DND-41 (cell line): ENCODE data around the gene GNGT1.
"Not testable (repeated sequence)": the region's sequence is repeated elsewhere in the genome, so short reads cannot be mapped to it uniquely, and the experiment has no call there.

Experiments used
- ATAC-seq: fragments of 200-7000 bp; cut with Tn5 transposase; 3 replicates; pipeline ENCODE4 v1.9.1; 2021; ENCODE audit warnings: low read depth; ENCODE audit not compliant: insufficient read depth
- DNase-seq: peaks from one replicate; pipeline ENCODE4 v3.0.0-alpha.2; 2020
- H2AFZ ChIP-seq: 2 replicates; pipeline ENCODE4 v1.6.0; 2012; ENCODE audit warnings: low read depth, low read length
- H3K27ac ChIP-seq: 2 replicates; pipeline ENCODE4 v1.5.1; 2012; ENCODE audit warnings: low read length, inconsistent platforms
- H3K27me3 ChIP-seq: fragments of 200-600 bp; sonication (generic); 2 replicates; pipeline ENCODE4 v1.6.0; 2012; ENCODE audit warnings: low read length, mild to moderate bottlenecking, inconsistent platforms; ENCODE audit not compliant: insufficient read depth, poor library complexity
- H3K36me3 ChIP-seq: 2 replicates; pipeline ENCODE4 v1.5.1; 2012; ENCODE audit warnings: low read length, inconsistent platforms; ENCODE audit not compliant: insufficient read depth
- H3K4me1 ChIP-seq: 2 replicates; pipeline ENCODE4 v1.5.1; 2012; ENCODE audit warnings: mild to moderate bottlenecking, low read length; ENCODE audit not compliant: insufficient read depth
- H3K4me2 ChIP-seq: 2 replicates; pipeline ENCODE4 v1.6.0; 2012; ENCODE audit warnings: mild to moderate bottlenecking, moderate library complexity, low read length, inconsistent platforms; ENCODE audit not compliant: insufficient read depth
- H3K4me3 ChIP-seq, 2 experiments: fragments of 200-600 bp in 1 of 2; shearing (Covaris generic) in 1 of 2; 2 replicates each; pipeline ENCODE4 v1.5.1; 2012 to 2016; ENCODE audit warnings: inconsistent platforms in 2 of 2, low read length in 2 of 2, mild to moderate bottlenecking in 2 of 2, low read depth in 1 of 2, moderate library complexity in 1 of 2
- H3K79me2 ChIP-seq: 2 replicates; pipeline ENCODE4 v1.6.0; 2012; ENCODE audit warnings: low read length, inconsistent platforms; ENCODE audit not compliant: insufficient read depth
- H3K9ac ChIP-seq: 2 replicates; pipeline ENCODE4 v1.6.0; 2012; ENCODE audit warnings: low read depth, mild to moderate bottlenecking, inconsistent platforms, low read length, moderate library complexity
- H3K9me3 ChIP-seq: 2 replicates; pipeline ENCODE4 v1.5.1; 2012; ENCODE audit warnings: low read length, moderate library complexity, mild to moderate bottlenecking, inconsistent platforms; ENCODE audit not compliant: insufficient read depth, severe bottlenecking
- H4K20me1 ChIP-seq: 2 replicates; pipeline ENCODE4 v1.6.0; 2012; ENCODE audit warnings: low read length; ENCODE audit not compliant: insufficient read depth
- CTCF ChIP-seq: IDR thresholded peaks from 2 replicates; pipeline ENCODE4 v1.5.1; 2012; ENCODE audit warnings: borderline replicate concordance, low read length, moderate library complexity, mild to moderate bottlenecking; ENCODE audit not compliant: poor library complexity, severe bottlenecking; ENCODE audit errors: extremely low read depth
- EZH2 ChIP-seq: IDR thresholded peaks from 3 replicates; pipeline ENCODE4 v1.6.1; 2012; ENCODE audit warnings: borderline replicate concordance, low read depth, mild to moderate bottlenecking, moderate library complexity, low read length, inconsistent platforms; ENCODE audit not compliant: severe bottlenecking

Gene GNGT1

GRCh38 chr7:93914581-93915066 is 8.3 kb downstream of the GNGT1 start:
- H3K27me3 ChIP-seq = no peaks in the 10 kb centered on the region

GRCh38 chr7:93915206-93915842 is 9.0 kb downstream of the GNGT1 start:
- not testable (repeated sequence) for H3K9me3 ChIP-seq, DNase-seq, H3K9ac ChIP-seq, H3K27me3 ChIP-seq, H4K20me1 ChIP-seq, H3K27ac ChIP-seq, ATAC-seq, H3K4me3 ChIP-seq, H3K4me2 ChIP-seq, H2AFZ ChIP-seq, H3K79me2 ChIP-seq, H3K4me1 ChIP-seq, H3K36me3 ChIP-seq

More at GRCh38 chr7:93914581-93915066, 8.3 kb downstream of the GNGT1 start:
- no peak for TF ChIP-seq EZH2
- no peak for TF ChIP-seq CTCF
- H3K79me2 ChIP-seq = no peaks in the 10 kb centered on the region
- H3K36me3 ChIP-seq = no peaks in the 10 kb centered on the region
- no peak overlapping the region for H3K4me3 ChIP-seq
- no peak overlapping the region for H2AFZ ChIP-seq
- H3K9ac ChIP-seq = no peak overlapping the region
- H3K27ac ChIP-seq = no peak overlapping the region
- no peaks in the 10 kb centered on the region for H3K9me3 ChIP-seq
- H3K4me1 ChIP-seq = no peaks in the 10 kb centered on the region
- DNase-seq (no peak), ATAC-seq (no peak)
- no peaks in the 10 kb centered on the region for H4K20me1 ChIP-seq
- H3K4me2 ChIP-seq = no peak overlapping the region

GRCh38 chr7:93915888-93916287 is 9.5 kb downstream of the GNGT1 start:
- not testable (repeated sequence) for H3K4me3 ChIP-seq, H3K79me2 ChIP-seq, H3K9me3 ChIP-seq, H3K36me3 ChIP-seq, H3K27ac ChIP-seq, ATAC-seq, H3K4me1 ChIP-seq, H2AFZ ChIP-seq, H3K27me3 ChIP-seq, H3K9ac ChIP-seq, H3K4me2 ChIP-seq, DNase-seq, H4K20me1 ChIP-seq

GRCh38 chr7:93916315-93916714 is 9.9 kb downstream of the GNGT1 start:
- not testable (repeated sequence) for H3K4me2 ChIP-seq, H2AFZ ChIP-seq, DNase-seq, H3K9ac ChIP-seq, H3K4me1 ChIP-seq, H3K9me3 ChIP-seq, H3K27me3 ChIP-seq, H3K27ac ChIP-seq, H3K79me2 ChIP-seq, H4K20me1 ChIP-seq, H3K4me3 ChIP-seq, H3K36me3 ChIP-seq, ATAC-seq

GRCh38 chr7:93920496-93921182 is 14.3 kb downstream of the GNGT1 start:
- H4K20me1 ChIP-seq = no peaks in the 10 kb centered on the region
- no peaks in the 10 kb centered on the region for H3K36me3 ChIP-seq
- H2AFZ ChIP-seq = no peak overlapping the region
- H3K27me3 ChIP-seq = no peaks in the 10 kb centered on the region
- no peaks in the 10 kb centered on the region for H3K4me1 ChIP-seq
- no peak overlapping the region for H3K27ac ChIP-seq
- no peak overlapping the region for H3K4me3 ChIP-seq
- H3K9ac ChIP-seq = no peak overlapping the region
- H3K4me2 ChIP-seq = no peak overlapping the region
- no peaks in the 10 kb centered on the region for H3K79me2 ChIP-seq
- no peaks in the 10 kb centered on the region for H3K9me3 ChIP-seq
- TF ChIP-seq EZH2 (no peak), CTCF (no peak)
- DNase-seq = no peak
- no peak for ATAC-seq
